Measurements from ENCODE around the gene SPPL2A. TPM values are rescaled to one million over a fixed set of nuclear protein-coding genes. Genes with fewer than 3 reads are reported as not detected.

Gene SPPL2A
- total RNA-seq, 3 donors from 2014 or later = 84.6 to 162 (median 135) TPM

- Histone ChIP-seq H3K9me3 (no peaks in the 10 kb centered on the region), H3K27me3 (no peaks in the 10 kb centered on the region), H3K4me1 (no peaks in the 10 kb centered on the region), H3K4me3 (no peak overlapping the region), H3K27ac (peak overlapping the region in 1 of 2 donors; percentile 31), H3K36me3 (no peaks in the 10 kb centered on the region)
- TF ChIP-seq, protein P1, sequence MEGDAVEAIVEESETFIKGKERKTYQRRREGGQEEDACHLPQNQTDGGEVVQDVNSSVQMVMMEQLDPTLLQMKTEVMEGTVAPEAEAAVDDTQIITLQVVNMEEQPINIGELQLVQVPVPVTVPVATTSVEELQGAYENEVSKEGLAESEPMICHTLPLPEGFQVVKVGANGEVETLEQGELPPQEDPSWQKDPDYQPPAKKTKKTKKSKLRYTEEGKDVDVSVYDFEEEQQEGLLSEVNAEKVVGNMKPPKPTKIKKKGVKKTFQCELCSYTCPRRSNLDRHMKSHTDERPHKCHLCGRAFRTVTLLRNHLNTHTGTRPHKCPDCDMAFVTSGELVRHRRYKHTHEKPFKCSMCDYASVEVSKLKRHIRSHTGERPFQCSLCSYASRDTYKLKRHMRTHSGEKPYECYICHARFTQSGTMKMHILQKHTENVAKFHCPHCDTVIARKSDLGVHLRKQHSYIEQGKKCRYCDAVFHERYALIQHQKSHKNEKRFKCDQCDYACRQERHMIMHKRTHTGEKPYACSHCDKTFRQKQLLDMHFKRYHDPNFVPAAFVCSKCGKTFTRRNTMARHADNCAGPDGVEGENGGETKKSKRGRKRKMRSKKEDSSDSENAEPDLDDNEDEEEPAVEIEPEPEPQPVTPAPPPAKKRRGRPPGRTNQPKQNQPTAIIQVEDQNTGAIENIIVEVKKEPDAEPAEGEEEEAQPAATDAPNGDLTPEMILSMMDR (IDR thresholded peaks at IDR 0.05) = no peak
- TF ChIP-seq POLR2AphosphoS5 (IDR thresholded peaks at IDR 0.05) (no peak), POLR2A (IDR thresholded peaks at IDR 0.05) (no peak)
- DNase-seq (ENCODE audit: low spot score in 2 of 2) = peak in 1 of 2 donors; percentile 55
- intact Hi-C loops (cut with DNase I; ENCODE audit: low total_unique reads) = no loop called here
Measured at GRCh38 chr15:50797926-50798325, 32.4 kb upstream of the SPPL2A start.

DNA sequence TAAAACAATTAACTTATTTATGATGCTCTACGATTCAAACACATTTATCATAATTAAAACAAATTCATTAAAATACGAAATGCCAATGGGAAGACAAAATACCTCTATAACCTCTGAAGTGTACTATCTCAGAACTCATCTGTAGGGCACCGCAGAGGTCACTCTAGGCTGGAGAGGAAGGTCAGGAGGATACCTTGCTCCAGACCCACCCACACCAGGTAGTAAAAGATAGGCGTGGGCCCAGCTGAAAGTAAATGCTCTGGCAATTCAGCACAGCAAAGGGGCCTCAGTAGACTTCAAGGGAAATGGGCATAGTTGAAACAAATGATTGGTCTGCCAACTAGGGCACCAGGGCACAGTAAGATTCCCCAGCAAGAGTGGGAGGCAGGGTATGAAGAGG is 26.0 kb upstream of the SPPL2A start:
- intact Hi-C loops (cut with DNase I; ENCODE audit: low total_unique reads) = no loop called here
- H3K27ac ChIP-seq = no peak overlapping the region
- TF ChIP-seq, protein P1 (IDR thresholded peaks at IDR 0.05) = no peak
- TF ChIP-seq POLR2AphosphoS5 (IDR thresholded peaks at IDR 0.05) (no peak), POLR2A (IDR thresholded peaks at IDR 0.05) (no peak)

GRCh38 chr15:50790778-50791453 is 25.4 kb upstream of the SPPL2A start:
- Histone ChIP-seq H3K9me3 (no peaks in the 10 kb centered on the region), H3K4me3 (no peak overlapping the region), H3K27ac (no peak overlapping the region), H3K36me3 (no peaks in the 10 kb centered on the region), H3K27me3 (no peaks in the 10 kb centered on the region), H3K4me1 (no peaks in the 10 kb centered on the region)
- intact Hi-C loops (cut with DNase I; ENCODE audit: low total_unique reads) = no loop called here
- TF ChIP-seq POLR2A (IDR thresholded peaks at IDR 0.05) (no peak), POLR2AphosphoS5 (IDR thresholded peaks at IDR 0.05) (no peak)
- TF ChIP-seq, protein P1 (IDR thresholded peaks at IDR 0.05) = no peak
- DNase-seq (ENCODE audit: low spot score in 2 of 2) = no peak

More for the DNA sequence above, 26.0 kb upstream of the SPPL2A start:
- DNase-seq (ENCODE audit: low spot score in 2 of 2) = no peak
- no peaks in the 10 kb centered on the region for H3K27me3 ChIP-seq
- H3K9me3 ChIP-seq = no peaks in the 10 kb centered on the region
- H3K36me3 ChIP-seq = no peaks in the 10 kb centered on the region
- no peak overlapping the region for H3K4me3 ChIP-seq
- no peaks in the 10 kb centered on the region for H3K4me1 ChIP-seq

DNA sequence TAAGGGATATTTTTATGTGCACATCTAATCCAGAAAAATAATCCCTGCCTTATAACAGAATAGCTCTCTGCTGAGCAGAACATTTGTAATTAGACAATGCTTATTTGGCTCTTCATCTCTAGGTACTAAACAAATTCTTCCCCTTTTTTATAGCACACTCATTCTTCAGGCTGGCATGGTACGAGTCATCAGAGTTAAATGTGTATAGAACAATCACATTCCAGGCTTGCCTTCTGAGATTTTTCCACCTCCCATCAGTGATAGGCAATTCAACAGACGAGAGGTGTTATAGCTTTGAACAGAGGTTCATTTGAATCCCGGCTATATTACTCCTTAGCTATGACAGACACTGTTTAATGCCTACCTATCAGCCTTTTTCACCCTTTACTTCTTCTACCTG is 21.4 kb upstream of the SPPL2A start:
- TF ChIP-seq POLR2AphosphoS5 (IDR thresholded peaks at IDR 0.05) = no peak
- no peak for TF ChIP-seq POLR2A (IDR thresholded peaks at IDR 0.05)
- TF ChIP-seq, protein P1 (IDR thresholded peaks at IDR 0.05) = no peak
- no peak overlapping the region for H3K4me3 ChIP-seq
- intact Hi-C loops (cut with DNase I; ENCODE audit: low total_unique reads) = no loop called here
- H3K27ac ChIP-seq = no peak overlapping the region
- no peaks in the 10 kb centered on the region for H3K27me3 ChIP-seq
- DNase-seq (ENCODE audit: low spot score in 2 of 2) = no peak
- no peaks in the 10 kb centered on the region for H3K36me3 ChIP-seq
- no peaks in the 10 kb centered on the region for H3K9me3 ChIP-seq
- H3K4me1 ChIP-seq = no peaks in the 10 kb centered on the region

GRCh38 chr15:50786438-50786837 is 20.9 kb upstream of the SPPL2A start:
- no peak overlapping the region for H3K27ac ChIP-seq
- no peaks in the 10 kb centered on the region for H3K4me1 ChIP-seq
- H3K9me3 ChIP-seq = no peaks in the 10 kb centered on the region
- no peaks in the 10 kb centered on the region for H3K27me3 ChIP-seq
- no peaks in the 10 kb centered on the region for H3K36me3 ChIP-seq
- DNase-seq (ENCODE audit: low spot score in 2 of 2) = no peak
- H3K4me3 ChIP-seq = no peak overlapping the region
- TF ChIP-seq POLR2A (IDR thresholded peaks at IDR 0.05) (no peak), POLR2AphosphoS5 (IDR thresholded peaks at IDR 0.05) (no peak)
- TF ChIP-seq, protein P1 (IDR thresholded peaks at IDR 0.05) = no peak
- intact Hi-C loops (cut with DNase I; ENCODE audit: low total_unique reads) = no loop called here
